Upper lobe of left lung (tissue), 4 donors: ENCODE measurements around the gene SLC23A3.

Experiments used
- EP300 ChIP-seq, 4 donors: sonication (generic); formaldehyde crosslinking; IDR thresholded peaks; one replicate each; pipeline ENCODE4 v1.5.1; 2017; ENCODE audit warnings: antibody characterized with exemption in 4 of 4, control low read depth in 2 of 4
- POLR2A ChIP-seq, 4 donors: fragments of 450-650 bp; IDR thresholded peaks; one replicate each; pipeline ENCODE4 v1.5.1; 2016 to 2017; ENCODE audit warnings: antibody characterized with exemption in 4 of 4, mild to moderate bottlenecking in 2 of 4
- POLR2AphosphoS5 ChIP-seq, 2 donors: sonication (generic); formaldehyde crosslinking; IDR thresholded peaks; one replicate each; pipeline ENCODE4 v1.5.1; 2017; ENCODE audit warnings: antibody characterized with exemption in 2 of 2
- TF ChIP-seq, protein P1 (sequence below), 6 experiments: fragments of 450-650 bp in 4 of 6; fragments of 200-600 bp in 2 of 6; sonication (generic) in 2 of 6; IDR thresholded peaks; one replicate each; pipeline ENCODE4 v1.5.1; 2016 to 2019; ENCODE audit warnings: antibody characterized with exemption in 6 of 6

DNA sequence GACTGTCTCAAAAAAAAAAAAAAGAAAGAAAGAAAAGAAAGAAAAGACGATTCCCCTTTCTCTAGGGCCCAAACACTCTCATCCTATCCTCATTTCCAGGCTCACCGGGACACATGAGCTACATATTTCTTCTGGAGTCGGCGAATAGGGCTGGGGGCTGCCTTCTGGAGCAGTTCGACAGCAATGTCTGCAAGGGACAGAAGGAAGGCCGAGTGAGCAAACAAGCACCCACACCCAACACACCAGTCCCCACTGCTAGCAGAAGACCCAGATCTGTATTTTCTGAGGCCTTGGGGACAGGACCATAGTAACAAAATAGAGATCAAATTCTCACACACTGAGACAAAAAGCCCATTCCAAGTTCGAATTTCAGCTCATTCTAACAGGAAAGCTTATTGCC, 5.7 kb upstream of the SLC23A3 start:
- TF ChIP-seq, protein P1, sequence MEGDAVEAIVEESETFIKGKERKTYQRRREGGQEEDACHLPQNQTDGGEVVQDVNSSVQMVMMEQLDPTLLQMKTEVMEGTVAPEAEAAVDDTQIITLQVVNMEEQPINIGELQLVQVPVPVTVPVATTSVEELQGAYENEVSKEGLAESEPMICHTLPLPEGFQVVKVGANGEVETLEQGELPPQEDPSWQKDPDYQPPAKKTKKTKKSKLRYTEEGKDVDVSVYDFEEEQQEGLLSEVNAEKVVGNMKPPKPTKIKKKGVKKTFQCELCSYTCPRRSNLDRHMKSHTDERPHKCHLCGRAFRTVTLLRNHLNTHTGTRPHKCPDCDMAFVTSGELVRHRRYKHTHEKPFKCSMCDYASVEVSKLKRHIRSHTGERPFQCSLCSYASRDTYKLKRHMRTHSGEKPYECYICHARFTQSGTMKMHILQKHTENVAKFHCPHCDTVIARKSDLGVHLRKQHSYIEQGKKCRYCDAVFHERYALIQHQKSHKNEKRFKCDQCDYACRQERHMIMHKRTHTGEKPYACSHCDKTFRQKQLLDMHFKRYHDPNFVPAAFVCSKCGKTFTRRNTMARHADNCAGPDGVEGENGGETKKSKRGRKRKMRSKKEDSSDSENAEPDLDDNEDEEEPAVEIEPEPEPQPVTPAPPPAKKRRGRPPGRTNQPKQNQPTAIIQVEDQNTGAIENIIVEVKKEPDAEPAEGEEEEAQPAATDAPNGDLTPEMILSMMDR (IDR thresholded peaks at IDR 0.05): no peak
- no peak for TF ChIP-seq POLR2A (IDR thresholded peaks at IDR 0.05)
- TF ChIP-seq EP300 (IDR thresholded peaks at IDR 0.05): no peak
- no peak for TF ChIP-seq POLR2AphosphoS5 (IDR thresholded peaks at IDR 0.05)
